Tibial nerve (tissue), 4 donors: ENCODE data around the gene TBC1D9. TPM values are rescaled to one million over a fixed set of nuclear protein-coding genes. Genes with fewer than 3 reads are reported as not detected.

Experiments used
- DNase-seq, 2 donors: peaks; one replicate each; pipeline ENCODE4 v3.0.0-alpha.2; 2019; ENCODE audit warnings: low spot score in 2 of 2
- H3K27ac ChIP-seq, 4 donors: fragments of 200-600 bp; sonication (generic) in 3 of 4; one replicate each; pipeline ENCODE4 v1.5.1; 2017 to 2019; ENCODE audit warnings: mild to moderate bottlenecking in 1 of 4
- H3K27me3 ChIP-seq, 2 donors: fragments of 200-600 bp; sonication (generic) in 1 of 2; one replicate each; pipeline versions ENCODE4 v1.5.1 to v1.6.0; 2017 to 2019
- H3K36me3 ChIP-seq, 3 donors: fragments of 200-600 bp; sonication (generic); one replicate each; pipeline ENCODE4 v1.5.1; 2018 to 2019
- H3K4me1 ChIP-seq, 4 donors: fragments of 200-600 bp; sonication (generic) in 3 of 4; one replicate each; pipeline ENCODE4 v1.5.1; 2017 to 2019
- H3K4me3 ChIP-seq, 4 donors: fragments of 200-600 bp; sonication (generic) in 3 of 4; one replicate each; pipeline ENCODE4 v1.5.1; 2017 to 2019; ENCODE audit warnings: mild to moderate bottlenecking in 1 of 4, moderate library complexity in 1 of 4
- H3K9me3 ChIP-seq, 4 donors: fragments of 200-600 bp; sonication (generic) in 3 of 4; one replicate each; pipeline ENCODE4 v1.5.1; 2017 to 2019
- EP300 ChIP-seq, 2 donors: sonication (generic); formaldehyde crosslinking; IDR thresholded peaks; one replicate each; pipeline ENCODE4 v1.6.1; 2017; ENCODE audit warnings: antibody characterized with exemption in 2 of 2, mild to moderate bottlenecking in 1 of 2
- POLR2A ChIP-seq, 2 donors: fragments of 450-650 bp; IDR thresholded peaks; one replicate each; pipeline ENCODE4 v1.6.1; 2017; ENCODE audit warnings: antibody characterized with exemption in 2 of 2, mild to moderate bottlenecking in 2 of 2, moderate library complexity in 2 of 2
- WGBS, 2 donors: methylation state at CpG; one replicate each; pipeline ENCODE4 v1.1.5; 2018; 5-methylcytosine and 5-hydroxymethylcytosine counted together
- total RNA-seq, 4 donors: library from RNA; depleted of rRNA; stranded (reverse); fragments of >200 nt; gene quantifications; one replicate each; pipeline ENCODE4 v1.1.0, GENCODE V29; 2016
- TF ChIP-seq, protein P1 (sequence below), 5 experiments: fragments of 200-600 bp in 3 of 5; fragments of 450-650 bp in 2 of 5; sonication (generic) in 3 of 5; IDR thresholded peaks; one replicate each; pipeline ENCODE4 v1.5.1; 2016 to 2019; ENCODE audit warnings: antibody characterized with exemption in 5 of 5, mild to moderate bottlenecking in 3 of 5, moderate library complexity in 2 of 5

TBC1D9 gene
- total RNA-seq, 4 donors from 2014 or later: 18.4 to 23.7 (median 19.6) TPM

DNA sequence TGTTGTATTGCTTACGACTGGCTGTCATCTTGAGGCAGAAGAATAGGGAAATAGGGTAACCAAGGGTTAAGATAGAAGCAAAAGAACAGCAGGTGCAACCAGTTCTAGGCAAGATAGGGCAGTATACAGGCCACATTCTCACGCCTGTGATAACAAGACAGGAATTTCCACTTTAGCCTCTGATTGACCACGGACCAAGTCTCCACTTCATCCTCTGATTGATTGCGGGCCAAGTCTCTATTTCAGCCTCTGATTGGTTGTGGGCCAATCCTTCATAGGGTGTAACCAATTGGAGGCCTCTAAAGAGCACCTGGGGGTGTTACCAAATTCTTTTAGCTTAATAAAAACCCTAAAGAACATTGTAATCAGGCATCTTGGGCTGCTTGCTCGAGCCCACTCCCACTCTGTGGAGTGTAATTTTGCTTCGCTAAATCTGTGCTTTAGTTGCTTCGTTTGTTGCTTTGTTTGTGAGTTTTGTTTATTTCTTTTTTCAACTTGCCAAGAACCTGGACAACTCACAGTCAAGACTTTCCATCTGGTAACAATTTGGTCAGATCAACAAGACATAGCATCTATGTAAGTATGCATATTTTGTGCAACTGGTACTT lies 8.7 kb upstream of the TBC1D9 start:
- H3K4me3 ChIP-seq: no peak overlapping the region
- no peaks in the 10 kb centered on the region for H3K36me3 ChIP-seq
- H3K9me3 ChIP-seq: no peaks in the 10 kb centered on the region
- no peak for TF ChIP-seq EP300 (IDR thresholded peaks at IDR 0.05)
- DNase-seq: no peak
- 77% methylated on average over 7 of the region's 7 CpGs for WGBS, 2 donors
- no peaks in the 10 kb centered on the region for H3K4me1 ChIP-seq
- no peaks in the 10 kb centered on the region for H3K27me3 ChIP-seq
- H3K27ac ChIP-seq: no peak overlapping the region

DNA sequence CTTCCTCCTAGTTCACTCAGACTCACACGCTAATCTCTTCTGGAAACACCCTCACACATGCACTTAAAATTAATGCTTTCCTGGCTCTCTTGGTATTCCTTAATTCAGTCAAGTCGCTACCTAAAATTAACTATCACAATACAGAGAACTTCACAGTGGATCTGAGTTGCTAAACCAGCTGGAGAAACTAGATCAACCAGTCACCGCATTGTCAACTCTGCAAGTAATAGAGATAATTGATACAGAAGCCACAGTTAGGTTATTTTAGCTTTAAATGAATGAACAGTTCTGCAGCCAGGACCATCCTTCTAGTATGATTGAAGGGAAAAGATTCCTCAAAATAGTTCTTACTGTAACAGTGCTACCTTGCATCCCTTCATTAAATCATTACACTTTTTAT lies 6.0 kb upstream of the TBC1D9 start:
- no peak overlapping the region for H3K27ac ChIP-seq
- WGBS, 2 donors: 89 to 90% methylated on average over 3 of the region's 3 CpGs
- no peaks in the 10 kb centered on the region for H3K9me3 ChIP-seq

DNA sequence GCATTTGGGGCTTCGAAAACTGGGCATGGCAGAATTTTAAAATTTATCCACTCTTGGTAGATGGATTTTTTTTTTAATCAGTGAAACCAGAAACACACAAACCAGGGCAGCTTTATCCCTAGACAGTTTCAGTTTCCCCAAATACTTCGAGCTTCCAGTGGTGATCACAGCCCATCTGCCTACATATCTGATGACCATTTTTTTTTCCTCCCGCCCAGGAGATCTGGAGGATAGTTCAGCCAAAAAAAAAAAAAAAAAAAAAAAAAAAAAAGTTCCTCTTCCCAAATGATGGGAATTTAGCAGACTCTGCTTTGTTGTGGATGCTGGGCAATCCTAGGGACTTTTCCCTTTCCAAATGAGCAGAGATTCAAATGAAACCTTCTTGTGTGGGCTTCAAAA lies 1.0 kb upstream of the TBC1D9 start:
- Histone ChIP-seq H3K27me3 (no peaks in the 10 kb centered on the region), H3K9me3 (no peaks in the 10 kb centered on the region), H3K4me3 (peak overlapping the region; percentile 68 to 98 (median 79)), H3K36me3 (no peaks in the 10 kb centered on the region), H3K27ac (peak overlapping the region; percentile 89 to 99 (median 96)), H3K4me1 (peaks cover 0 to 22% (median 5%) of the 10 kb centered on the region in 4 donors)
- WGBS, 2 donors: 8 to 11% methylated on average over 3 of the region's 3 CpGs
- DNase-seq: no peak
- TF ChIP-seq, protein P1, sequence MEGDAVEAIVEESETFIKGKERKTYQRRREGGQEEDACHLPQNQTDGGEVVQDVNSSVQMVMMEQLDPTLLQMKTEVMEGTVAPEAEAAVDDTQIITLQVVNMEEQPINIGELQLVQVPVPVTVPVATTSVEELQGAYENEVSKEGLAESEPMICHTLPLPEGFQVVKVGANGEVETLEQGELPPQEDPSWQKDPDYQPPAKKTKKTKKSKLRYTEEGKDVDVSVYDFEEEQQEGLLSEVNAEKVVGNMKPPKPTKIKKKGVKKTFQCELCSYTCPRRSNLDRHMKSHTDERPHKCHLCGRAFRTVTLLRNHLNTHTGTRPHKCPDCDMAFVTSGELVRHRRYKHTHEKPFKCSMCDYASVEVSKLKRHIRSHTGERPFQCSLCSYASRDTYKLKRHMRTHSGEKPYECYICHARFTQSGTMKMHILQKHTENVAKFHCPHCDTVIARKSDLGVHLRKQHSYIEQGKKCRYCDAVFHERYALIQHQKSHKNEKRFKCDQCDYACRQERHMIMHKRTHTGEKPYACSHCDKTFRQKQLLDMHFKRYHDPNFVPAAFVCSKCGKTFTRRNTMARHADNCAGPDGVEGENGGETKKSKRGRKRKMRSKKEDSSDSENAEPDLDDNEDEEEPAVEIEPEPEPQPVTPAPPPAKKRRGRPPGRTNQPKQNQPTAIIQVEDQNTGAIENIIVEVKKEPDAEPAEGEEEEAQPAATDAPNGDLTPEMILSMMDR (IDR thresholded peaks at IDR 0.05): peak in 1 of 5 experiments; percentile 1
- TF ChIP-seq EP300 (IDR thresholded peaks at IDR 0.05) (no peak), POLR2A (IDR thresholded peaks at IDR 0.05) (no peak)

More for the DNA sequence above, 6.0 kb upstream of the TBC1D9 start:
- no peak overlapping the region for H3K4me3 ChIP-seq
- DNase-seq: no peak
- H3K27me3 ChIP-seq: no peaks in the 10 kb centered on the region
- H3K4me1 ChIP-seq: peaks cover 0 to 2% (median 0%) of the 10 kb centered on the region in 4 donors
- no peaks in the 10 kb centered on the region for H3K36me3 ChIP-seq
- TF ChIP-seq POLR2A (IDR thresholded peaks at IDR 0.05) (no peak), EP300 (IDR thresholded peaks at IDR 0.05) (no peak)
- TF ChIP-seq, protein P1 (IDR thresholded peaks at IDR 0.05): no peak

DNA sequence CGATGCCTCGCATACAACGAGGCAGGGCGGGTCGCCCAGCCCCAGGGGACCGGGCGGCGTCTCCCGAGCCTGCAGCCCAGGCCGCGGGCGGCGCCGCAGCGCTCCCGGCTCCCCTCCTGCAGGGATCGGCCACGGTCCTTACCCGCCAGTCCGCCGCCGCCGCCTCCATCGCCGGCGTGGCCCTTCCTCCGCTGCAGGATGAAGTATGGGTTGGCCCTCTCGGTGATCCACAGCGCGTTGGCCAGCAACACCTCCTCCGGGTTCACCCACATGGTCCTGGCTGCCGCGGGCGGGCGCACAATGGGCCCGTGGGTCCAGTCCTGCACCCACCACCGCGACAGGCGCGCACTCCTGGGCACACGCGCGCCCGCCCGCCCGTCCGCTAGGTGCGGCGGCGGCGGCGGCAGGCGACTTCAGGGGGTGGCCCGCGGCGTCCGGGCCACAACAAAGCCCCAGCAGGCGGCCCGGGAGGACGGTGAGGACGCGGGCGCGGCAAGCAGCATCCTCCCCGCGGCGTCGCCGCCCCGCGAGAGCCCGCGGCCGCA lies 339 bp downstream of the TBC1D9 start:
- WGBS, 2 donors: 0 to 1% methylated on average over 2 to 29 of the region's 74 CpGs
- Histone ChIP-seq H3K4me1 (peaks cover 0 to 22% (median 5%) of the 10 kb centered on the region in 4 donors), H3K9me3 (peaks cover 0 to 4% (median 0%) of the 10 kb centered on the region in 4 donors), H3K36me3 (no peaks in the 10 kb centered on the region), H3K27me3 (no peaks in the 10 kb centered on the region), H3K4me3 (peak overlapping the region; percentile 68 to 98 (median 79)), H3K27ac (peak overlapping the region; percentile 89 to 99 (median 96))
- TF ChIP-seq EP300 (IDR thresholded peaks at IDR 0.05) (no peak), POLR2A (IDR thresholded peaks at IDR 0.05) (no peak)
- TF ChIP-seq, protein P1 (IDR thresholded peaks at IDR 0.05): peak in 3 of 5 experiments; percentile 8 to 41 (median 13)
- DNase-seq: peak in 1 of 2 donors; percentile 11

DNA sequence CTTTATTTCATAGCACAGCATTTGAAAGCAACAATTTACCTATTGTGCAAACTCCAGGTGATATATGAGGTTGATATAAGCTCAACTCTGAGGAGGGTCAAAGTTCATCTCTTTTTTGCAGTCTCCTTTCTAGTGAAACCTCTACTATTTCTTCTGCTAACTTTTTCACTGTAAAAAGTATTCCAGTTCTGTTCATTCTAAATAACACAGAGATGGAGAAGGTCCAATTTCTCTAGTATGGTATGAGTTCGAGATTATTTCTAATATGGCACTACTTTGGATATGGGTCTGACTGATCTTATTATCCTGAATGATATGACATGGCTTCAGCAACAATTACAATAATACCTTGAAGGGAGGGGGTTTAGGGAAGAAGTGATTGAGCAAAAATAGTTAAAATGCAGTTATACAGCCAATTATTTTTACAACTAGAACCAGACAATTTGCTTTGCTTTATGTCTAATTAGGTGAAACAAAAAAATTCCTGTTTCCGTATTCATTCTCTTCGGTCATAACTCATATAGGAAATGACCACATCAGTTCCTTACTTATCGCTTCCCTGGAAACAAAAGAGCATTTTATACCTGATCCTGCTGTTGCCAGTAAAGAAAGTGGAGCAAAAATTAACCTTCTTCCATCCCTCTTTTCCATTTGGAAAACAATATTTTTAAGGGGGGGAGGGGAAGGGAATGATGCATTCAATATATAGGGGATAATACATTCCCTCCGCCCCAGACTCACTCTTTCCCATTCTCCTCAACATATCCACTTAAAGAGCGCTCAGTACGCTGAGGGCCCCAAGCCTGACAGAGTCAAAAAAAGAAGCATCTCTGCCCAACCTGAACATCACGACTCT lies 1.0 kb downstream of the TBC1D9 start:
- H3K4me1 ChIP-seq: peaks cover 0 to 22% (median 5%) of the 10 kb centered on the region in 4 donors
- no peaks in the 10 kb centered on the region for H3K36me3 ChIP-seq
- H3K27me3 ChIP-seq: no peaks in the 10 kb centered on the region
- DNase-seq: no peak
- 11 to 17% methylated on average over 8 of the region's 8 CpGs for WGBS, 2 donors
- peaks cover 0 to 7% (median 0%) of the 10 kb centered on the region in 4 donors for H3K9me3 ChIP-seq
- H3K4me3 ChIP-seq: peak overlapping the region; percentile 68 to 98 (median 79)
- peak in 1 of 2 donors; percentile 18 for TF ChIP-seq EP300 (IDR thresholded peaks at IDR 0.05)
- TF ChIP-seq POLR2A (IDR thresholded peaks at IDR 0.05): no peak
- H3K27ac ChIP-seq: peak overlapping the region; percentile 89 to 99 (median 96)
